HepG2 (cell line): ENCODE data around the gene ALG8.

Experiments
- BCL6 ChIP-seq: IDR thresholded peaks from 2 replicates; pipeline ENCODE4 v1.6.1; 2016; ENCODE audit warnings: missing genetic modification reagents, missing compliant biosample characterization
- CTCF ChIP-seq: sonication (generic); formaldehyde crosslinking; IDR thresholded peaks from 2 replicates; pipeline ENCODE4 v1.5.0; 2020; ENCODE audit warnings: mild to moderate bottlenecking, missing genetic modification reagents, moderate library complexity
- JUNB ChIP-seq: sonication (generic); formaldehyde crosslinking; IDR thresholded peaks from 2 replicates; pipeline ENCODE4 v1.8.0; 2022; ENCODE audit warnings: missing genetic modification reagents, mild to moderate bottlenecking, borderline replicate concordance
- MAFF ChIP-seq: IDR thresholded peaks from 2 replicates; pipeline ENCODE4 v1.6.1; 2011; ENCODE audit warnings: low read depth, low read length, improper control_type of control experiment
- NFYB ChIP-seq: sonication (generic); formaldehyde crosslinking; IDR thresholded peaks from 2 replicates; pipeline ENCODE4 v1.4.0; 2020; ENCODE audit warnings: missing genetic modification reagents
- PHF5A ChIP-seq: IDR thresholded peaks from one replicate; pipeline ENCODE4 v1.6.1; 2018; ENCODE audit warnings: low read depth, missing genetic modification reagents; ENCODE audit not compliant: unreplicated experiment
- POLR2A ChIP-seq, 2 experiments: IDR thresholded peaks; 2 replicates each; pipeline ENCODE4 v1.6.1; 2011; ENCODE audit warnings: low read depth in 2 of 2, low read length in 2 of 2, mild to moderate bottlenecking in 1 of 2, moderate library complexity in 1 of 2; ENCODE audit not compliant: insufficient read depth in 1 of 2
- PRDM4 ChIP-seq: sonication (generic); formaldehyde crosslinking; IDR thresholded peaks from 2 replicates; pipeline ENCODE4 v1.9.0; 2021; ENCODE audit warnings: missing genetic modification reagents, borderline replicate concordance
- SP1 ChIP-seq, 2 experiments: fragments of 450-650 bp in 1 of 2; sonication (generic) in 1 of 2; formaldehyde crosslinking in 1 of 2; IDR thresholded peaks; 2 replicates each; pipeline versions ENCODE4 v1.4.0 to v1.6.1; 2016 to 2020; ENCODE audit warnings: missing genetic modification reagents in 1 of 2
- TBL1XR1 ChIP-seq: fragments of 150-350 bp; IDR thresholded peaks from 2 replicates; pipeline ENCODE4 v1.6.1; 2014; ENCODE audit warnings: borderline replicate concordance, low read length; ENCODE audit not compliant: partially characterized antibody
- U2AF1 ChIP-seq: fragments of 200-400 bp; formaldehyde crosslinking; optimal IDR thresholded peaks from 2 replicates; pipeline ENCODE3; 2017; ENCODE audit warnings: mild to moderate bottlenecking, low read depth, low read length
- ZNF24 ChIP-seq: fragments of 450-650 bp; IDR thresholded peaks from 2 replicates; pipeline ENCODE4 v1.6.1; 2017; ENCODE audit warnings: antibody characterized with exemption, mild to moderate bottlenecking

GRCh38 chr11:78163828-78164227, 24.4 kb upstream of the ALG8 start:
- TF ChIP-seq JUNB (CRISPR knock-in tag) (no peak), PHF5A (CRISPR knock-in tag) (no peak), TBL1XR1 (no peak), CTCF (CRISPR knock-in tag) (no peak), ZNF24 (no peak), PRDM4 (CRISPR knock-in tag) (no peak), SP1 (IDR thresholded peaks at IDR 0.05) (no peak), SP1 (CRISPR knock-in tag; IDR thresholded peaks at IDR 0.05) (no peak), MAFF (no peak), POLR2A (IDR thresholded peaks at IDR 0.05; ENCODE audit: insufficient read depth in 1 of 2, low read depth in 2 of 2, low read length in 2 of 2) (no peak), U2AF1 (no peak), NFYB (CRISPR knock-in tag) (no peak), BCL6 (CRISPR knock-in tag) (no peak)
